Measurements from ENCODE around the gene ZNF500.
A peak's percentile ranks its signal among the peaks of the same experiment; 100 is the strongest.

Gene ZNF500

GRCh38 chr16:4772351-4772750 is 5.4 kb upstream of the ZNF500 start:
- DNase-seq (ENCODE audit: low read depth) = no peak

DNA sequence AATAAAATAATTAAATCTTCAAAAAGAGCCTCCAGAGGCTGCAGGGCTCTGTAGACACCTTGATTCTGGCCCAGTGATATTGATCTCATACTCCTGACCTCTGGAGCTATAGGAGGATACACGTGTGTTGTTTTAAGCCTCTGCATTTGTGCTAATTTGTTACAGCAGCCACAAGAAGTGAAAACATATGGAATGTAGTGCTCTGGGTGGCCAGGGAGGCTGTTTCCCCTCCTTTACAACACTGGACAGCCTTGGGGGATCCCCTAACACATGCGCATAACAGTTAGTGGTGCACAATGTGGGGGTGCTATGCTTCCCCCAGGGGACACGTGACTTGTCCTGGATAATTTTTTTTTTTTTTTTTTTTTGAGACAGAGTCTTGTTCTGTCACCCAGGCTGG is 4.7 kb upstream of the ZNF500 start:
- DNase-seq (ENCODE audit: low read depth) = no peak

- no peak for DNase-seq (ENCODE audit: low read depth)
Observed at GRCh38 chr16:4769306-4769638, 2.3 kb upstream of the ZNF500 start.

- DNase-seq (ENCODE audit: low read depth) = peak; percentile 76
Observed at GRCh38 chr16:4768549-4769305, 1.8 kb upstream of the ZNF500 start.

- DNase-seq (ENCODE audit: low read depth) = no peak
Observed at GRCh38 chr16:4767872-4768548, 1.0 kb upstream of the ZNF500 start.

DNA sequence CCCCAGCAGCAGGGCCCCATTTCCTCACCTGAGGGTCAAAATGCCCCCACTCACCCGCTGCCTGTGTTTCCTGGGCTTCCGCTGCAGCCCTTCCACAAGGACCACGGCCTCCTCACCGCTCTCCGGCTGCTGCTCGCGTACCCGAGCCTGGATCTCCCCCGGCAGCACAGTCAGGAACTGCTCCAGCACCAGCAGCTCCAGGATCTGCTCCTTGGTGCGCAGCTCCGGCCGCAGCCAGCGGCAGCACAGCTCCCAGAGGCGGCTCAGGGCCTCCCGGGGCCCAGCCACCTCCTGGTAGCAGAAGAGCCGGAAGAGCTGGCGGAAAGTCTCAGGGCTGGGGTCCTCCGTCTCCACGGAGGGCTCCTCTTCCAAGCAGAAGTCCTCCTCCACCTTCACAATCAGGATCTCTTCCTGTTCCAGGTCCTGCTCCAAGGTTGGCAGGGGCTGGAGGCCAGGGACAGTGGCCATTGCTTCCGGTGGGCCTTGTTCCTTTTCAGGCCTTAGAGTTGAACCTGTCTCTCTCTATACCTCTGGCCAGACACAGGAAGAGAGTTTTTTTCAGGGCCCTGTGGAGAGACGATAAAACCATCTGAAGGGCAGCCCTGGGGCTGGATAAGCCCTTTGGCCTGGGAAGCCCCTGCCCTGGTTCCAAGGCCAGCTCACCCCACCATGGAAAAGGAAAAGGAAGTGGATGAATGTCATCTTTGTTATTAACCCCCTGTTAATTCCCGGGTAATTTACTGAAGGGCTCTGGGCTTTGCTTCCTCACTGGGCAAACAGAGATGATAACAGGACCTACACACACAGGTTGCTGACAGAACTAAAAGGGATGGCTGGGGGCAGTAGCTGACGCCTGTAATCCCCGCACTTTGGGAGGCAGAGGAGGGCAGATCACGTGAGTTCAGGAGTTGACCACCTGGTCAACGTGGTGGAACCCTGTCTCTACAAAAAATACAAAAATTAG is 1.2 kb downstream of the ZNF500 start:
- DNase-seq (ENCODE audit: low read depth) = no peak

DNA sequence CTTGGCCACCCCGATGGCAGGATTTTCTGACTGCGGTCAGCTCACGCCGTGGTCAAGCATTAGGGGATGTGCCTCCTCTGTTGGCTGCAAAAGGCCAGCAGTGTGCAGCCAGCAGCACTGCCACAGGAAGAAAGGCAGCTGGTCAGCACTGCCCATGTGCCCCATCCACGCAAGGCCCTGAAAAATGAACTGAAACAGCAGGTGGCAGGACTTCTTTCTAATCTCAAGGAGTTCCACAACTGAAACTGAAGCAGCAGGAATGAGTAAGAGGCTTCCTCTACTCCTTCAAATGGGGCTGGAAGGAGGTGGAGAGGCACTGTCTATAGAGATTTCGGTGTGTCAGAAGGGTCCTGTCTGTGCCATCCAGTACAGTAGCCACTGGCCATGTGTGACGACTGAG is 3.2 kb downstream of the ZNF500 start:
- no peak for DNase-seq (ENCODE audit: low read depth)

GRCh38 chr16:4762205-4762604 is 4.8 kb downstream of the ZNF500 start:
- DNase-seq (ENCODE audit: low read depth) = no peak

- DNase-seq (ENCODE audit: low read depth) = no peak
Observed at GRCh38 chr16:4760221-4760910, 6.6 kb downstream of the ZNF500 start.

DNA sequence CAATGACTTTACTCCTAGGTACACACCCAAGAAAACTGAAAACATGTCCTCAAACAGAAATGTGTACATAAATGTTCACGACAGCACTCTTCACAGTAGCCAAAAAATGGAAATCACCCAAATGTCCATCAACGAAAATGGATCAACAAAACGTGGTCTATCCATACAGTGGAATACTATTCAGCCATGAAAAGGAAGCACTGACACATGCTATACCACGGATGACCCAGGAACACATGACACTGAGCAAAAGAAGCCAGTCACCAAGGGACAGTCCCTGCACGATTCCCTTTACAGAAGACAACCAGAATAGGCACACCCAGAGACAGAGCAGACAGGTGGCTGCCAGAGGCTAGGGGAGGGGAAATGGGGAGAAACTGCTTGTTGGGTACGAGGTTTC is 11.3 kb downstream of the ZNF500 start:
- no peak for DNase-seq (ENCODE audit: low read depth)

DNA sequence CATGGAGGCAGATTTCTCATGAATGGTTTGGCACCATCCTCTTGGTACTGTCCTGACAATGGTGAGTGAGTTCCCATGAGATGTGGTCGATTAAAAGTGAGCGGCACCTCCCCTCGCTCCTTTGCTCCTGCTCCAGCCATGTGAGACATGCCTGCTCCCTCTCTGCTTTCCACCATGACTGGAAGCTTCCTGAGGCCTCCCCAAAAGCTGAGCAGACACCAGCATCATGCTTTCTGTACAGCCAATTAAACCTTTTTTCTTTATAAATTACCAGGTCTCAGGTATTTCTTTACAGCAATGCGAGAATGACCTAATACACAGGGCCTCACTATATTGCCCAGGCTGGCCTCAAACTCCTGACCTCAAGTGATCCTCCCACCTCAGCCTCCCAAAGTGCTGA is 12.1 kb downstream of the ZNF500 start:
- DNase-seq (ENCODE audit: low read depth) = no peak

GRCh38 chr16:4753227-4753626 is 13.7 kb downstream of the ZNF500 start:
- DNase-seq (ENCODE audit: low read depth) = no peak

- no peak for DNase-seq (ENCODE audit: low read depth)
Observed at GRCh38 chr16:4752351-4753100, 14.4 kb downstream of the ZNF500 start.

DNA sequence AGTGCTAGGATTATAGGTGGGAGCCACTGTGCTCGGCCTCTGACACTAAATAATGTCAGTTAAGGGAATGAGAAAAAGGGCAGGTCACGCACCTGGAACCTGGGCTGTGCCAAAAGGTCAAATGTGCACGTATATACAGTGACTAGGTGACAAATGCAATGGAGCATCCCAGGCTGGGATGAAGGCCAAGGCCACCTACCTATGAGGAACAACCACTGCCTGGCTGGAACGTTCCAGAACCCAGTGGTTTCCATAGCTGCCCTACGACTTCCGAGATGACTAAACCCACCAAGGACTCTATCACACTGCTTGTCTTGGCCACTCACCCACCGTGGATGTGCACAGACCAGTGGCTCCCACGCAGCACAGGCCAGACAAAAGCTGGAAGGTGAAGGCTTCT is 16.1 kb downstream of the ZNF500 start:
- DNase-seq (ENCODE audit: low read depth) = no peak

- DNase-seq (ENCODE audit: low read depth) = no peak
Observed at GRCh38 chr16:4749700-4750257, 17.2 kb downstream of the ZNF500 start.

DNA sequence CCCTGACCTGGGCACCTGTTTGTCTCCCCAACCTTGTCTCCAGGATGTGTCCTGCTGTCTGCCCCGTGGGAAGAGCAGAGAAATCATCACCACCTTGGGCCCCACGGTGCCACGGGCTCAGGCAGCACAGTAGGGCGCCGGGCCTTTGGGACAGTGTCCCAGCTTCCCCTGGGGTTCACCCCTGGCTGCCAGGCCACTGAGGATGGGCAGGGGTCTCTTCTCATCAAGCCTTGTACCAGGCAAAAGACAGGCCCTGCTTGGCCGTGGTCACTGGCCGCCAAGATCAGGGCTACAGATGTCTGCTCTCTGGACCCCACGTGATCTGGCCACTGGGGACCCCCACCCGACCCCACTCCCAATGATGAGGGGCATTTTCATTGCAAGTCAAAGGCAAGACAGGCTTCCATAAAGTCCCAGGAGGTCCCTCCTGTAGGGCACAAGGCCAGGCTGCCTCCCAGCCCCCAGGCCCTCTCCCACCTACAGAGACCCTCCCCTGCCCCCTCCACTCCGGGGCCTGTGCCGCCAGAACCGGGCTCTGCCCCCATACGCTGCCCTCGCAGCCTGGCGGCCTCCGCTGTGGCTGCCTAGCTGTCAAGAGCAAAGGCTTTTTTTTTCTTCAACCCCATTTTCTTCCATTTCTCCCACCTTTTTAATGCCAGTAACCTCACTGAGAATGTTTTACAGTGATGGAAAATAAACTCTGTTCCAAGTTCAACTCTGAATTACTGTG is 18.1 kb downstream of the ZNF500 start:
- DNase-seq (ENCODE audit: low read depth) = no peak

DNA sequence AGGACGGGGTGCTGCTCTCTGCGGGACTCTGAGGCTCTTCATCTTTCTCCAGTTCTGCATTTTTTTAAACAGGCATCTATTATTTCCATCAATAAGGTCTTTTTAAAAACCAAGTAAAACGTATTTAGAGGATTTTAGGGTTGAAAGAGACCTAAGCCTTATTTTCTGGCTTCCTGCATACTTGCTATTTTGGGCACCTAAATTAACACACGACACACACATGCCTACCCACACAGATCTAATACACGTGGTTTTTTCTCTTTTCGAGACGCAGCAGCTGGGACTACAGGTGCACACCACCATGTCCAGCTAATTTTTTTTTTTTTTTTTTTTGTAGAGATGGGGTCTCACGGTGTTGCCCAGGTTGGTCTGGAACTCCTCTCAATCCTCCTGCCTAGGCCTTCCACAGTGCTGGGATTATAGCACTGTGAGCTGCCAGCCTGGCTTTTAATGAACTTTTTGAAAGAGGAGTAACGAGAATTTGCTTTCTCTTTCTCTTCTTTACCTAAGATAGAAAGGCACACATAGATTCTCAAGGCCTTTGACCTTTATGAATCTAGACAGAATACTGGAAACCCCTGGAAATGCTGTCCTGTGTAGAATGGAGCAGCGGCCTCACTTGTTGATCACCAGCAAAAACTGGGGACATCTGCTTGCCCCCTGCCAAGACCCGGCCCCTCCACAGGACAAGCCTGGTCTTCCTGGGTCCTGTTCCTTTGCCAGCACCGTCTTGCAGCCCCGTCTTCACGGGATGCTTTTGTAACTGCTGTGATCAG is 18.9 kb downstream of the ZNF500 start:
- no peak for DNase-seq (ENCODE audit: low read depth)

DNA sequence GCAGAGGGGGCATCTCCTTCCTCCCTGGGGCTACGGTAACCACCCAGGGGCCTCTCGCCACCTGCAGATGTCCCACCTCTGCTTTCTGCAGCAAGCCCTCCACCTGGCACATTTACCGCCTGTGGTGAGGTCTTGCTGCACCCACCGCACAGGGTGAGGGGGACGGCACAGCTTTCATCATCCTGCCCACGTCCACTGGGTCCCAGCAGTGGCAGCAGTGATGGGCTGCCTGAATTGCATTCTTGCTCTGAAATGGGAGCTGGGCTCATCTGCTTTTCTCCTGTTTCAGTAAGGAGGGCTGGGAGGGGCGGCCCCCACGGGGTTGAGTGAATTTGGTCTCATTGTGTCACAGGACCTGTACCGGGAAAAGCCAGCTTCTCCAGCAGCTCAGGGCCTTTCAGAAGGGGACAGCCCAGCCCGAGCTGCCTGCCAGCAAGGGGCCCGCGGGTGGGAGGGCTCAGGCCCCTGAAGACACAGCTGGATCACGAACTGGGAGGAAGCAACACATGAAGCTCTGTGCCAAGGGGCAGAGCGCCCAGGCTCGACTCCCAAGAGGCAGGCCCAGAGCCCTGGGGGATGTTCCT is 19.9 kb downstream of the ZNF500 start:
- no peak for DNase-seq (ENCODE audit: low read depth)

GRCh38 chr16:4746215-4746614 is 20.7 kb downstream of the ZNF500 start:
- DNase-seq (ENCODE audit: low read depth) = no peak
